HS-5 (cell line): ENCODE data around the gene ESCO1.
A peak's percentile ranks its signal among the peaks of the same experiment; 100 is the strongest.
"Not testable (repeated sequence)": the region's sequence is repeated elsewhere in the genome, so short reads cannot be mapped to it uniquely, and the experiment has no call there.

ENCODE experiments used
- DNase-seq: peaks from one replicate; pipeline ENCODE4 v3.0.0-alpha.2; 2012; ENCODE audit warnings: low read depth

Gene ESCO1

GRCh38 chr18:21600526-21601410, at the start of gene ESCO1:
Gene ESCO1, minus strand, starts transcription at chr18:21600704. Its CDS starts 25,861 bp downstream, at chr18:21574843.
- peak; percentile 96 for DNase-seq

GRCh38 chr18:21640375-21640774, 39.9 kb upstream of the ESCO1 start:
- DNase-seq, result not testable (repeated sequence)

GRCh38 chr18:21638822-21639221, 38.3 kb upstream of the ESCO1 start:
- DNase-seq, result no peak

- DNase-seq, result no peak
These were observed 36.3 kb upstream of the ESCO1 start for GRCh38 chr18:21636769-21637168.

- DNase-seq, result no peak
These were observed 34.2 kb upstream of the ESCO1 start for GRCh38 chr18:21634588-21635199.

- DNase-seq, result no peak
These were observed 31.9 kb upstream of the ESCO1 start for GRCh38 chr18:21632393-21632792.

GRCh38 chr18:21629089-21629832, 28.8 kb upstream of the ESCO1 start:
- DNase-seq, result no peak

- not testable (repeated sequence) for DNase-seq
These were observed 21.1 kb upstream of the ESCO1 start for GRCh38 chr18:21621640-21622039.

- peak; percentile 76 for DNase-seq
These were observed 11.9 kb upstream of the ESCO1 start, which contains the start of gene SNRPD1 for GRCh38 chr18:21612125-21613039. Gene SNRPD1, plus strand, starts transcription at chr18:21612314. Its CDS starts 116 bp downstream, at chr18:21612430.

- DNase-seq, result not testable (repeated sequence)
These were observed 11.1 kb upstream of the ESCO1 start for GRCh38 chr18:21611401-21612124.

- DNase-seq, result no peak
These were observed 4.7 kb upstream of the ESCO1 start for GRCh38 chr18:21605213-21605612.

GRCh38 chr18:21604671-21605070, 4.2 kb upstream of the ESCO1 start:
- no peak for DNase-seq

- DNase-seq, result no peak
These were observed 1.7 kb upstream of the ESCO1 start for GRCh38 chr18:21602299-21602587.

GRCh38 chr18:21599585-21600525, 649 bp downstream of the ESCO1 start:
- DNase-seq, result no peak

GRCh38 chr18:21598726-21599584, 1.5 kb downstream of the ESCO1 start:
- no peak for DNase-seq

- no peak for DNase-seq
These were observed 2.9 kb downstream of the ESCO1 start for GRCh38 chr18:21597620-21598019.

- DNase-seq, result no peak
These were observed 6.8 kb downstream of the ESCO1 start for GRCh38 chr18:21593540-21594257.

GRCh38 chr18:21592361-21592760, 8.1 kb downstream of the ESCO1 start:
- DNase-seq, result not testable (repeated sequence)
